Gastroesophageal sphincter (tissue), 4 donors: ENCODE measurements around the gene HSPA6. TPM values are rescaled to one million over a fixed set of nuclear protein-coding genes. Genes with fewer than 3 reads are reported as not detected.
"Not testable (repeated sequence)": the region's sequence is repeated elsewhere in the genome, so short reads cannot be mapped to it uniquely, and the experiment has no call there.

ENCODE experiments used
- ATAC-seq: fragments of 150-250 bp; one replicate; pipeline ENCODE4 v1.9.1; 2016; ENCODE audit warnings: mild to moderate bottlenecking, moderate library complexity
- H3K27ac ChIP-seq, 4 donors: fragments of 200-600 bp; sonication (generic) in 3 of 4; 1 replicate in 3 of 4; 2 replicates in 1 of 4; pipeline ENCODE4 v1.5.1; 2016 to 2019
- H3K27me3 ChIP-seq: fragments of 200-600 bp; sonication (generic); one replicate; pipeline ENCODE4 v1.5.1; 2019
- H3K36me3 ChIP-seq, 2 donors: fragments of 200-600 bp; sonication (generic); one replicate each; pipeline ENCODE4 v1.5.1; 2019; ENCODE audit warnings: control low read depth in 1 of 2
- H3K4me1 ChIP-seq, 3 donors: fragments of 200-600 bp; sonication (generic); 1 replicate in 2 of 3; 2 replicates in 1 of 3; pipeline ENCODE4 v1.5.1; 2016 to 2019; ENCODE audit warnings: control low read depth in 2 of 3
- H3K4me3 ChIP-seq, 2 donors: fragments of 200-600 bp; sonication (generic); one replicate each; pipeline ENCODE4 v1.5.1; 2019; ENCODE audit warnings: mild to moderate bottlenecking in 1 of 2, moderate library complexity in 1 of 2
- H3K9me3 ChIP-seq, 3 donors: fragments of 200-600 bp; sonication (generic); one replicate each; pipeline ENCODE4 v1.5.1; 2017 to 2019; ENCODE audit warnings: control low read depth in 2 of 3
- CTCF ChIP-seq, 4 experiments: fragments of 200-600 bp in 2 of 4; fragments of 450-650 bp in 2 of 4; sonication (generic) in 1 of 4; IDR thresholded peaks; one replicate each; pipeline ENCODE4 v1.5.1; 2017 to 2019; ENCODE audit warnings: antibody characterized with exemption in 4 of 4, mild to moderate bottlenecking in 2 of 4, moderate library complexity in 2 of 4
- EP300 ChIP-seq: sonication (generic); formaldehyde crosslinking; IDR thresholded peaks from one replicate; pipeline ENCODE4 v1.6.1; 2017; ENCODE audit warnings: antibody characterized with exemption, mild to moderate bottlenecking
- POLR2A ChIP-seq, 2 donors: fragments of 450-650 bp; IDR thresholded peaks; one replicate each; pipeline ENCODE4 v1.6.1; 2017; ENCODE audit warnings: antibody characterized with exemption in 2 of 2, mild to moderate bottlenecking in 2 of 2, moderate library complexity in 1 of 2
- POLR2AphosphoS5 ChIP-seq: sonication (generic); formaldehyde crosslinking; IDR thresholded peaks from one replicate; pipeline ENCODE4 v1.6.1; 2017; ENCODE audit warnings: antibody characterized with exemption
- WGBS, 2 donors: methylation state at CpG; one replicate each; pipeline ENCODE4 v1.1.5; 2018; ENCODE audit warnings: low coverage in 1 of 2; 5-methylcytosine and 5-hydroxymethylcytosine counted together
- total RNA-seq, 4 donors: library from RNA; depleted of rRNA; stranded (reverse); fragments of >200 nt; gene quantifications; one replicate each; pipeline ENCODE4 v1.1.0, GENCODE V29; 2016

Gene HSPA6
- total RNA-seq, 4 donors from 2014 or later: 1.2 to 6.6 (median 2.0) TPM

DNA sequence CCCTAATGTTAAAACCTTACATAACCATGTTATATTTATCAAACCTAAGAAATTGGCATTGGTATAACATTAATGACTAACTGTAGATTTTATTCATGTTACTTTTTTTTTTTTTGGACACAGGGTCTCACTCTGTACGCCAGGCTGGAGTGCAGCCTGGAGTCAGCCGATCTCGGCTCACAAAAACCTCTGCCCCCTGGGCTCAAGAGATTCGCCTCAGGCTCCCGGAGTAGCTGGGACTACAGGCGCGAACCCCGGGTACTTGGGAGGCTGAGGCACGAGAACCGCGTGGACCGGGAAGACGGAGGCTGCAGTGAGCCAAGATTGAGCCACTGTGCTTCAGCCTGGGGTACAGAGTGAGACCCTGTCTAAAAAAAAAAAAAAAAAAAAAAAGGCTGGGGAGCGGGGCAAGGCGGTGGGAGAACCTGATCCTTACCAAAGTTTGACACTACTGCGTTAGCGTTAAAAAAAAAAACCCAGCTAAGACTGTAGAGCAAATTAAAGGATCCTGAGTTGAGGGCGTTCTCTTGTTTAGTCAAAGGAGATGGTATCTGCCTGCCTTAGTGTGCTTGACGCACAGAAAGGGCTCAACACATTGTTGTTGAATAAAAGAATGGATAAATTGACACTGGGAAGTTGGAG lies 5.2 kb downstream of the HSPA6 start:
- peaks cover 0 to 24% (median 3%) of the 10 kb centered on the region in 3 donors for H3K4me1 ChIP-seq
- not testable (repeated sequence) for H3K27me3 ChIP-seq, ATAC-seq, H3K36me3 ChIP-seq, H3K9me3 ChIP-seq
- H3K4me3 ChIP-seq: peak overlapping the region in 1 of 2 donors; percentile 62
- WGBS, 2 donors: 12 to 24% methylated on average over 6 to 10 of the region's 19 CpGs
- H3K27ac ChIP-seq: peak overlapping the region in 2 of 4 donors; percentile 85 to 93

DNA sequence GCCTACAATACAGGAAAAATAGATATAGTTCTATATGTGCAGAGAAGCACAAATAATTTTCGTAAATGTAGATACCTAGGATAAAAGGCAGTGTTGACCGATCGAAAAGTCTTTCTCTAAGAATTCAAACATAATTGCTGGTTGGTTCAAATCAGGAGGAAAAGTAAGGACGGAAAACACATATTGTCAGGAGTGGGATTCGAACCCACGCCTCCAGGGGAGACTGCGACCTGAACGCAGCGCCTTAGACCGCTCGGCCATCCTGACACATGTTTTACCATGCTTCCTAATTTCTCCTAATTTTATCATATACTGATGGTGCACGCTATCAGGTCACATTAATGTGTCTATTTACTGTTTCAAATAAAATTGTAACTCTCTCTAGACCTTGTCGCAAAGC lies 5.8 kb downstream of the HSPA6 start:
- TF ChIP-seq CTCF (IDR thresholded peaks at IDR 0.05) (peak in 2 of 4 experiments; percentile 19 to 21), POLR2AphosphoS5 (peak; percentile 19)
- H3K9me3 ChIP-seq, H3K36me3 ChIP-seq, H3K27me3 ChIP-seq: not testable (repeated sequence)
- peaks cover 0 to 20% (median 3%) of the 10 kb centered on the region in 3 donors for H3K4me1 ChIP-seq
- ATAC-seq: peak; percentile 74
- H3K4me3 ChIP-seq: peak overlapping the region; percentile 62 to 63
- WGBS, 2 donors: 0 to 1% methylated on average over 12 of the region's 13 CpGs
- H3K27ac ChIP-seq: peak overlapping the region in 3 of 4 donors; percentile 78 to 93 (median 85)

- ATAC-seq: peak; percentile 90
- Histone ChIP-seq H3K27ac (peak overlapping the region; percentile 65 to 93 (median 82)), H3K4me3 (peak overlapping the region; percentile 62 to 63), H3K4me1 (peaks cover 0 to 16% (median 3%) of the 10 kb centered on the region in 3 donors)
- not testable (repeated sequence) for H3K36me3 ChIP-seq, H3K9me3 ChIP-seq, H3K27me3 ChIP-seq
- TF ChIP-seq POLR2A (IDR thresholded peaks at IDR 0.05) (peak in 1 of 2 donors; percentile 30), POLR2AphosphoS5 (peak; percentile 24)
- 1 to 4% methylated on average over 18 to 26 of the region's 56 CpGs for WGBS, 2 donors
These were observed 6.6 kb downstream of the HSPA6 start for GRCh38 chr1:161530671-161531641.

GRCh38 chr1:161531986-161532643 lies 7.8 kb downstream of the HSPA6 start:
- Histone ChIP-seq H3K27ac (peak overlapping the region in 3 of 4 donors; percentile 14 to 60 (median 19)), H3K4me3 (peak overlapping the region in 1 of 2 donors; percentile 62)

DNA sequence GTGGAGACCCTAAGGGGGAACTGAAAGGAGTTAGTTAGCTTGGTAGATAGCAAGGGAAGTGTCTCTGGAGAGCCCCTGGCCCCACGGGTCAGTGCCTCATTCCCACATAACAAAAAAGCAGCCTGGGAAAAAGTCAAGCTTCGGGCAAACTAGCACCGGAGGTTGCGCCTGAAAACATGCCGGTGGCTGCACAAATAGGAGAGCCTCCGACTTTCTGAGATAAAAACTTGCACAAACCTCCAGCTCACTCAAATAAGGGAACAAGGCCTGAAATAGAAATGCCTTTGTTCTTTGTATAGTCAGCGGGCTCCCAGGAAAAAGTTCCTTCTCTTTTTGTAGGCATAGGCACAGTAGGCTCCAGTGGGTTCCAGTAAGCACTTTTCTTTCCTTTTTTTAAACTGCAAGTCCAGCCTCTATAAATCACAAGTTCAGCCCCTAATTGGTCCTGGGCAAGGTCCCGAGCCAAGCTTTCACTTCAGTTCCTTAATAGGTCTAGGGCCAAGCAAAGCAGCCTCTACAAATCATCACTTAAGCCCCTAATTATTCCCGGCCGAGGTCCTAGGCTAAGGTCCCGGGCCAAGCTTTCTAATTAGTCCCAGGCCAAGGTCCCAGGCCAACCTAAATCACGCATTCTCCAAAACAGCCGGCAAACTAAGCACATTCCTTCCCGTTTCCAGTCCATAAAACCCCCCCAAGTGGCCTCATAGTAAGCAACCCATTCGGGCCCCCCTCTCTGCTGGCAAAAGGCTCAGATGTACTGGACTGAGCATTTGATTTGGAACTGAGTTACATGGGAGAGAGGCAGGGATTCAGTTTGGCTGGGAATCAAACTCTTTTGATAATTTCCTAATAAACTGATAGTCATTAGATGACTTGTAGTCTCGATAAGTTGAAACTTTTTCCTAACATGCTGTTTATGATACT lies 8.6 kb downstream of the HSPA6 start:
- H3K27ac ChIP-seq: peak overlapping the region in 3 of 4 donors; percentile 14 to 60 (median 19)
- H3K9me3 ChIP-seq, ATAC-seq, H3K36me3 ChIP-seq, H3K27me3 ChIP-seq: not testable (repeated sequence)
- H3K4me3 ChIP-seq: peak overlapping the region in 1 of 2 donors; percentile 16
- 57 to 62% methylated on average over 4 to 9 of the region's 16 CpGs for WGBS, 2 donors
- H3K4me1 ChIP-seq: peaks cover 0 to 16% (median 3%) of the 10 kb centered on the region in 3 donors

More at GRCh38 chr1:161531986-161532643, 7.8 kb downstream of the HSPA6 start:
- ATAC-seq: no peak
- 51 to 65% methylated on average over 17 to 22 of the region's 22 CpGs for WGBS, 2 donors
- Histone ChIP-seq H3K4me1 (peaks cover 0 to 16% (median 3%) of the 10 kb centered on the region in 3 donors), H3K36me3 (no peaks in the 10 kb centered on the region), H3K9me3 (no peaks in the 10 kb centered on the region), H3K27me3 (no peaks in the 10 kb centered on the region)
- TF ChIP-seq EP300: no peak
- TF ChIP-seq CTCF (IDR thresholded peaks at IDR 0.05): no peak
- TF ChIP-seq POLR2A (IDR thresholded peaks at IDR 0.05): no peak
- no peak for TF ChIP-seq POLR2AphosphoS5

- peaks cover 0 to 18% (median 0%) of the 10 kb centered on the region in 3 donors for H3K4me1 ChIP-seq
- H3K4me3 ChIP-seq, ATAC-seq, H3K9me3 ChIP-seq, H3K27ac ChIP-seq, H3K27me3 ChIP-seq, H3K36me3 ChIP-seq: not testable (repeated sequence)
- 77 to 92% methylated on average over 4 to 6 of the region's 7 CpGs for WGBS, 2 donors
These were observed 12.8 kb downstream of the HSPA6 start for GRCh38 chr1:161537068-161537669.

- peaks cover 0 to 14% (median 0%) of the 10 kb centered on the region in 3 donors for H3K4me1 ChIP-seq
- H3K27me3 ChIP-seq, H3K36me3 ChIP-seq, H3K27ac ChIP-seq, H3K9me3 ChIP-seq, ATAC-seq, H3K4me3 ChIP-seq: not testable (repeated sequence)
- 82 to 92% methylated on average over 6 to 7 of the region's 7 CpGs for WGBS, 2 donors
These were observed 14.7 kb downstream of the HSPA6 start for GRCh38 chr1:161538925-161539479.
